Measurements from ENCODE around the gene METTL3.

Gene METTL3

GRCh38 chr14:21528381-21529348, 17.5 kb upstream of the METTL3 start:
- H3K27ac ChIP-seq: no peak overlapping the region

GRCh38 chr14:21527318-21527679, 16.2 kb upstream of the METTL3 start:
- H3K4me3 ChIP-seq: no peak overlapping the region
- no peak overlapping the region for H3K27ac ChIP-seq

More at GRCh38 chr14:21528381-21529348, 17.5 kb upstream of the METTL3 start:
- no peak overlapping the region for H3K4me3 ChIP-seq

DNA sequence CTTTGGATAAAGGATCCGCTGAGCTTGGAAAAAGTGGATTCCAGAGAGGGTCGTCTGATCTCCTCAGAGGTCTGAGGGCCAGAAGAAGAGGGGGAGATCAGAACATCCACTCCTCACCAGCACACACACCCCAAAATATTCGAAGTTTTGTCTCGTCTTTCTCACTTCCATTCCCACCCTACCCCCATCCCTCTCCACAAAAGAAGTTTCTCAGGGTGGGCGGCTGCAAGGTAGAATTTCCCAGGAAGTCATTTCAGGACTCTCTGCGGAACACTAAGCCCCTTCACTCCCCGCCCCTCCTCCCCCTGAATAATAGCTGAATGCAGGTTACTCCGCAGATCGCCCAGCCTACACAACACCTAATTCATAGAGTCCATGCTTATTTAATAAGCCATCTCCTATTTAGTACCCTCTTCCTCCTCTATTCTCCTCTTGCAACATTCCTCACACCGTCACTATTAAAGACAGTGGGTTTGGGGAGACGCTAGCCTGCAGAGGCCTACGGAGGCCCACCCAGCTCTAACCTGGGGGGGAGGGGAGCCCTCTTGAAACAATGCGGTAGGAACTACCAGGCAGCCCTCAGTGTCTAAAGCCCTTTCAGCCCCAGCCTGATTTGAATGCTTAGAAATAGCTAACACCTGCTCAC, 15.7 kb upstream of the METTL3 start:
- H3K4me3 ChIP-seq: peak overlapping the region; percentile 44 to 71 (median 58)
- H3K27ac ChIP-seq: peak overlapping the region in 6 of 21 experiments; percentile 11 to 77 (median 56)

- peak within 1 kb of the TSS in 15 of 21 experiments; percentile 3 to 77 (median 23) for H3K27ac ChIP-seq
- peak within 1 kb of the TSS; percentile 44 to 71 (median 58) for H3K4me3 ChIP-seq
Observed at GRCh38 chr14:21525962-21526671, 15.0 kb upstream of the METTL3 start, which contains the start of gene SALL2. Gene SALL2, minus strand, starts transcription at chr14:21526346. Its CDS starts 219 bp downstream, at chr14:21526127.

DNA sequence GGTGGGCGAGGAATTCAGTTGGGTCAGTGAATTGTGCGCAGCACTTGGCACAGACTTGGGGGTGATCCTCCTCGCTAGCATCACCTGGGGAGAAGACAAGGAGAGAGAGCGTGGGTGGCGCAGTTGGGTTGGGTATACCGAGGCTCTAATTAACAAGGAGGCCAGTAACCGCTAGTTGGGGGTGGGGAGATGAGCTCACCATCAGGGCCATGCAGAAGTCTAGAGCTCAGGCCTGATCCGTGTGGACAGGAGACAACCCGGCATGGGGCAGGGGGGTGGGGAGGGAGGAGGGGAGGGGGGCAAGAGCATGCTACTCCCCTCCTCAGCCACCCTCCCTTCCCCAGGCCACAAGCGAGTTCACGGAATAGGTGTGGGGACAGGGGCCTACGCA, 14.4 kb upstream of the METTL3 start:
- Histone ChIP-seq H3K4me3 (peak overlapping the region; percentile 44 to 71 (median 58)), H3K27ac (peak overlapping the region in 13 of 21 experiments; percentile 3 to 77 (median 47))

- no peak overlapping the region for H3K27ac ChIP-seq
- peak overlapping the region in 2 of 7 experiments; percentile 60 to 71 for H3K4me3 ChIP-seq
Observed at GRCh38 chr14:21524575-21525490, 13.7 kb upstream of the METTL3 start.

DNA sequence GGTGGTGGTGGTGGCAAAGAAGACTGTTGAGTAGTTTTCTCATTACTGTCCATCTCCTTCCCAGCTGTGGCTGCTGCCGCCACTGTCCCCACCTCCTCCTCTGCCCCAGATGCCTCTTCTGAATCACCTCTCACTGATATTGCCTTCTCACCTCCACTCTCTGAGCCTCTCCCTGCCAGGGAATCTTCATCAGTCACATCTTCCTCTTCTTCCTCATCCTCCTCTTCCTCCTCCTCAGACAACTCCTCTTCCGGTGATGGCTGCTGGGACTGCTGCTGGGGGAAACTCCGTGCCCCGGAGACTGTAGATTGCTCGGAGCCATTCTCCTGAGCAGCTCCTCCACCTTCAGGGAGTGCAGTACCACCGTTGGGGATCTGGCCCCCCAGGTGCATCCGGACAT, 12.1 kb upstream of the METTL3 start:
- Histone ChIP-seq H3K27ac (no peak overlapping the region), H3K4me3 (no peak overlapping the region)

DNA sequence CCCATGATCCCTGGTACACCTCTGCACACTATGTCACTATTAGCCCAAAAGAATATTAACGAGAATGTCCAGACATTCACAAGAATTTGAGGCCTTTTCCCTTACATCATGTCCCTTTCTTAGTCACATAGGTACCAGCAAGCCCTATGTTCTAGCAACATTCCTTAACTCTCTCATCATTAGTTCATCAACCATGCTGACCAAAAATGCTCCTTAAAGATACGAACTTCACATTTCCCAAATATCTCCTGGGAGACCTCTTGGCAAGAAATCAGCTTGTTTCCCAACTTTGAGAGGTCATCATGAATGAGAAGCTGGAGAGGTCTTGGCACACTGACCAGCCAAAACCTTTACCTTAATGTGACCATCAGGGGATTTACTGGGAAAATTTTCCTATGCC, 10.4 kb upstream of the METTL3 start:
- no peak overlapping the region for H3K4me3 ChIP-seq
- no peak overlapping the region for H3K27ac ChIP-seq

DNA sequence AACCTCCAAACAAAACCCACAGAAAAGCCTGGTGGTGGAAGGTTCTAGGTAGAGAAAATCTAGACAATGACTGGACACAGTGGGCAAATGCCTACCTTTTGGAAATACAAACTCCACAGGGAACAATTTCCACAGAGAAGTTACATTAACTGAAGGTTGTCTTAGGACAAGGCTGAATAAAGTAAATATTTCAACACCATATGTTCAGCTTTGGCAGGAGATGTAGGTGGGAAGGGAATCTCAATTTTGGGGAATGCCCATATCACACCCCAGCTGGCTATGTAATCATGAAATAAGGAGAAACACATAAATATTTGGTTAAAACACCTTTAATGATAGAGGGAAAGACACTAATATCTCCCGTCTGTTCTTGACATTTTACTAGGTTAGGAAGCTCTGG, 9.6 kb upstream of the METTL3 start:
- no peak overlapping the region for H3K4me3 ChIP-seq
- H3K27ac ChIP-seq: no peak overlapping the region

DNA sequence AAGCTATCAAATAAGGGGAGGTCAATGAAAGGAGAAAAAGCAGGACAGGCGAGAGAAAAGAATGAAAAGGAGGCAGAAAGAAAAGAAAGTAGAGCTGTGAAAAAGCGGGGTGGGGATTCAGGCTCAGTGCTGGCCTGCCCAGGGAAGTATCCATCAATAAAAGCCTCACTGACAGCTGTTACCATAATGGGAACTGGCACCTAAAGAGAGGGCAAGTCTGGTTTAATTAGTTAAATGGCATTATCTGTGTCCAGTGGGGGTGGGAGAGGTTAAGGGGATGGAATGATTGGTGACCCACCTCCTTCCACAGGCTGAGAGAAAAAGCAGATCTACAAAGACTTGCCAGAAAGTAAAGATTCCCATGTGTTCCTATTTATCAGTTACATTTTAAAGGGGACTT, 7.6 kb upstream of the METTL3 start:
- Histone ChIP-seq H3K4me3 (no peak overlapping the region), H3K27ac (no peak overlapping the region)

DNA sequence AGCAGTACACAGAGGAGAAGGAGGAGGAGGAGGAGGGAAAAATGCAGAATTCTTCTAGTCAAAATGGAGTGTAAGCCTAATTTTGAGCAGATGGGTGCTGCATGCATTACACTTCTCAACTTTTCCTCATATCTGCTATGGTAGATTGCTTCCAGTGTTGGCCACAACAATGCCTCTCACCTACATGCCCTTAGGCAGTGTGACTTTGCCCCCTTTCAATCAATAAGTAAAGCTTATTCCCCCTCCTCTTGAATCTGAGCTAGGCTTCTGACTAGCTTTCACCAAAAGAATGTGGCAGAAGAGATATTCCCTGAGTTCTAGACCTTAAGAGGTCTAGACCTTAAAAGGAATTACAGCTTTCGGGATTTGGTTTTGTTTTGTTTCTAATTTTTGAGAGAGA, 3.2 kb upstream of the METTL3 start:
- no peak overlapping the region for H3K27ac ChIP-seq

GRCh38 chr14:21509432-21510143, 1.6 kb downstream of the METTL3 start:
- peak overlapping the region in 1 of 21 experiments; percentile 86 for H3K27ac ChIP-seq
- peak overlapping the region in 2 of 7 experiments; percentile 88 to 93 for H3K4me3 ChIP-seq

More for the DNA sequence above, 3.2 kb upstream of the METTL3 start:
- H3K4me3 ChIP-seq: no peak overlapping the region

DNA sequence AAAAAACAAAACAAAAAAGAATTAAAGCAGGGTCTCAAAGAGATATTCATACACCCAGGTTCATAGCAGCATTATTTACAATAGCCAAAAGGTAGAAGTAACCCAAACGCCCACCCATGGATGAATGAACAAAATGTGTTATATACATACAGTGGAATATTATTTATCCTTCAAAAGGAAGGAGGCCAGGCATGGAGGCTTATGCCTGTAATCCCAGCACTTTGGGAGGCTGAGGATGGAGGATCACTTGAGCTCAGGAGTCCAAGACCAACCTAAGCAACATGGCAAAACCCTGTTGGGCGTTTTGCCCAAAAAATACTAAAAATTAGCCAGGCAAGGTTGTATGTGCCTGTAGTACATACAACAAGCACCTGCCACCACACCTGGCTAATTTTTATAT, 4.6 kb downstream of the METTL3 start:
- Histone ChIP-seq H3K27ac (no peak overlapping the region), H3K4me3 (no peak overlapping the region)

DNA sequence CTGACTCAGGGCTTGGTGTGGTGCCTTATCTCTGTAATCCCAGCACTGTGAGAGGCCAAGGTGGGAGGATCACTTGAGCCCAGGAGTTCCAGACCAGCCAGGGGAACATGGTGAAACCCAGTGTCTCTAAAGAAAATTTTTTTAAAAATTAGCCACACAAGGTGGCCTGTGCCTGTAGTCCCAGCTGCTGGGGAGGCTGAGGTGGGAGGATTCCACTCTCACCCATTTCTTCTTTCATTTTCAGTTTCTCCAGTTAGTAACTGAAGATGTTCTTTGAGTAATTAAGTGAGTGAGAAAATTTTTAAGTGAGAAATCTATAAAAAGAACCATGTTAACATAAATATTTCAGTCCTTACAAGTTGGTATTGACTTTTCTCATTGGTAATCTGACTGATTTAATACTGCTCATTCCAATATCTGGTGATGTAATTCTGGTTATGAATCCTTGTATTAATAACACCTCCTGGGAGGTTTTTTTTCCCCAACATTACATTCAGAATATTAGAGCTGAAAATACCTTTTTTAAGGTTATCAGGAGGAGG, 6.1 kb downstream of the METTL3 start:
- Histone ChIP-seq H3K27ac (peak overlapping the region in 1 of 21 experiments; percentile 12), H3K4me3 (no peak overlapping the region)

- Histone ChIP-seq H3K27ac (no peak overlapping the region), H3K4me3 (no peak overlapping the region)
Observed at GRCh38 chr14:21503376-21503775, 7.8 kb downstream of the METTL3 start.

DNA sequence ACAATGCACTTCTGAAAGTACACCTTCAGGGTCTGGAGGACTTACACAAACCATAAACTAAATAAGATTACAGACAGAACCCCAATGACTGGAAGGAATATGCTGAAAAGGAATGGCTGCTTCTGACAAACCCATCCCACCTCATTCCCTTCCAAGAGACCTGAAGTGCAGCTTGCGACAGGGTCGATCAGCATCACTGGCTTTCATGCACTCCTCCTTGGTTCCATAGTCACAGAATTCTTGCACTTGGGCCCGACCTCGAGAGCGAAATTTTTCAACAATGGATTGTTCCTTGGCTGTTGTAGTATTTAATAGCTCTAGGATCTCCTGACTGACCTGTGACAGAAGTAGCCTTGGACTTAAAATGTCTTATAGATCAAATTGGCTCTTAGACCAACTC, 9.6 kb downstream of the METTL3 start:
- Histone ChIP-seq H3K27ac (no peak overlapping the region), H3K4me3 (no peak overlapping the region)

GRCh38 chr14:21498540-21499526, 12.3 kb downstream of the METTL3 start:
- H3K4me3 ChIP-seq: no peak overlapping the region
- H3K27ac ChIP-seq: no peak overlapping the region
